Hepatocyte (in vitro differentiated cells): ENCODE results near the gene B3GNT9.

Source experiments
- CTCF ChIP-seq: fragments of 200-600 bp; sonication (generic); IDR thresholded peaks from 2 replicates; pipeline ENCODE4 v1.5.1; 2016; ENCODE audit warnings: antibody characterized with exemption, mild to moderate bottlenecking; ENCODE audit not compliant: poor library complexity
- EZH2 ChIP-seq: fragments of 200-600 bp; sonication (generic); IDR thresholded peaks from 2 replicates; pipeline ENCODE4 v1.6.1; 2016; ENCODE audit warnings: antibody characterized with exemption, mild to moderate bottlenecking, borderline replicate concordance
- EZH2phosphoT487 ChIP-seq: fragments of 200-600 bp; sonication (generic); IDR thresholded peaks from one replicate; pipeline ENCODE4 v1.6.1; 2018; ENCODE audit warnings: antibody characterized with exemption, mild to moderate bottlenecking, low read depth, moderate library complexity; ENCODE audit not compliant: unreplicated experiment, severe bottlenecking

GRCh38 chr16:67170168-67170948 is 19.6 kb upstream of the B3GNT9 start, which contains the start of gene NOL3:
- TF ChIP-seq CTCF (no peak), EZH2 (no peak), EZH2phosphoT487 (no peak)
